ENCODE data around the gene GTF3C4.

GTF3C4 gene, protein sequence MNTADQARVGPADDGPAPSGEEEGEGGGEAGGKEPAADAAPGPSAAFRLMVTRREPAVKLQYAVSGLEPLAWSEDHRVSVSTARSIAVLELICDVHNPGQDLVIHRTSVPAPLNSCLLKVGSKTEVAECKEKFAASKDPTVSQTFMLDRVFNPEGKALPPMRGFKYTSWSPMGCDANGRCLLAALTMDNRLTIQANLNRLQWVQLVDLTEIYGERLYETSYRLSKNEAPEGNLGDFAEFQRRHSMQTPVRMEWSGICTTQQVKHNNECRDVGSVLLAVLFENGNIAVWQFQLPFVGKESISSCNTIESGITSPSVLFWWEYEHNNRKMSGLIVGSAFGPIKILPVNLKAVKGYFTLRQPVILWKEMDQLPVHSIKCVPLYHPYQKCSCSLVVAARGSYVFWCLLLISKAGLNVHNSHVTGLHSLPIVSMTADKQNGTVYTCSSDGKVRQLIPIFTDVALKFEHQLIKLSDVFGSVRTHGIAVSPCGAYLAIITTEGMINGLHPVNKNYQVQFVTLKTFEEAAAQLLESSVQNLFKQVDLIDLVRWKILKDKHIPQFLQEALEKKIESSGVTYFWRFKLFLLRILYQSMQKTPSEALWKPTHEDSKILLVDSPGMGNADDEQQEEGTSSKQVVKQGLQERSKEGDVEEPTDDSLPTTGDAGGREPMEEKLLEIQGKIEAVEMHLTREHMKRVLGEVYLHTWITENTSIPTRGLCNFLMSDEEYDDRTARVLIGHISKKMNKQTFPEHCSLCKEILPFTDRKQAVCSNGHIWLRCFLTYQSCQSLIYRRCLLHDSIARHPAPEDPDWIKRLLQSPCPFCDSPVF

DNA sequence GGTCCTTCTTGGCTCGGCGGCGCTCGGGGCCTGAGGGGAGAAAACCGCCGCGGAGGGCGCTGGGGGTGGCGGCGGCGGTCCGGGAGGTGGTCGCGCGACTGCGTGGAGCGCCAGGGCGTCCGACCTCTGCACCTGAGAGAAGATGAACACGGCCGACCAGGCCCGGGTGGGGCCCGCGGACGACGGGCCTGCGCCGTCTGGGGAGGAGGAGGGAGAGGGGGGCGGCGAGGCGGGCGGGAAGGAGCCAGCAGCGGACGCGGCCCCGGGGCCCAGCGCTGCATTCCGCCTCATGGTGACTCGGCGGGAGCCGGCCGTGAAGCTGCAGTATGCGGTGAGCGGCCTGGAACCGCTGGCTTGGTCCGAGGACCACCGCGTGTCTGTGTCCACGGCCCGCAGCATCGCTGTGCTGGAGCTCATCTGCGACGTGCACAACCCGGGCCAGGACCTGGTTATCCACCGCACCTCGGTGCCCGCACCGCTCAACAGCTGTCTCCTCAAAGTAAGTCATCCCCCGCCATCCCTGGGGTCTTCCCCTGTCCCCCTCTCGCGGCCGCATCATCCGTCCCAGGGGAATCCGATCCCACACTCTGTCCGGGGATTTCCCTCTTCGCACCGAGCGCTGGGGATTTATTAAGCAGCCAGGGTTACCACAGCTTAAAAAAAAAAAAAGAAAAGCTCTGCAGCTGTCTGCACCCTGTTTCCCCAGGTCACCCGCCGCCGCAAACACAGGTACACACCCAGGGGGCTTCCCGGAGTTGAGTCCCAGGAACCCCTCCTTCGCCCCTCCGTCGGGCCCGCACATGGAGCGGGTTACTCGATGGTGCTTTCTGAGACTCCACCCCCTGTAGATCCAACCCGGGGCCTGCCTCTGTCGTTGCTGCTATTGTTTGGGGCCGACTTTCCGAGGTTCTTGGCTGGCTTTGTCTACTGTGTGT is at the start of gene GTF3C4:
Gene GTF3C4, plus strand, starts transcription at position 8 of the 935 bp plus-strand sequence. Its CDS starts 135 bp downstream, at position 143.
- Histone ChIP-seq H3K27me3 (no peaks in the 10 kb centered on the region), H3K27ac (peak within 1 kb of the TSS; percentile 95 to 96), H3K4me3 (peak within 1 kb of the TSS; percentile 94 to 96), H3K4me1 (peaks cover 0 to 54% (median 23%) of the 10 kb centered on the region in 4 donors), H3K36me3 (no peaks in the 10 kb centered on the region), H3K9me3 (no peaks in the 10 kb centered on the region)
- TF ChIP-seq, protein P1, sequence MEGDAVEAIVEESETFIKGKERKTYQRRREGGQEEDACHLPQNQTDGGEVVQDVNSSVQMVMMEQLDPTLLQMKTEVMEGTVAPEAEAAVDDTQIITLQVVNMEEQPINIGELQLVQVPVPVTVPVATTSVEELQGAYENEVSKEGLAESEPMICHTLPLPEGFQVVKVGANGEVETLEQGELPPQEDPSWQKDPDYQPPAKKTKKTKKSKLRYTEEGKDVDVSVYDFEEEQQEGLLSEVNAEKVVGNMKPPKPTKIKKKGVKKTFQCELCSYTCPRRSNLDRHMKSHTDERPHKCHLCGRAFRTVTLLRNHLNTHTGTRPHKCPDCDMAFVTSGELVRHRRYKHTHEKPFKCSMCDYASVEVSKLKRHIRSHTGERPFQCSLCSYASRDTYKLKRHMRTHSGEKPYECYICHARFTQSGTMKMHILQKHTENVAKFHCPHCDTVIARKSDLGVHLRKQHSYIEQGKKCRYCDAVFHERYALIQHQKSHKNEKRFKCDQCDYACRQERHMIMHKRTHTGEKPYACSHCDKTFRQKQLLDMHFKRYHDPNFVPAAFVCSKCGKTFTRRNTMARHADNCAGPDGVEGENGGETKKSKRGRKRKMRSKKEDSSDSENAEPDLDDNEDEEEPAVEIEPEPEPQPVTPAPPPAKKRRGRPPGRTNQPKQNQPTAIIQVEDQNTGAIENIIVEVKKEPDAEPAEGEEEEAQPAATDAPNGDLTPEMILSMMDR (IDR thresholded peaks at IDR 0.05), result no peak
- peak; percentile 28 to 64 for DNase-seq
- intact Hi-C loops (cut with DNase I; ENCODE audit: low total_unique reads), result loop anchor here (10.0 kb wide), 1 partner anchor 204 kb away; the partner anchor contains the start of genes AK8 and SPACA9

DNA sequence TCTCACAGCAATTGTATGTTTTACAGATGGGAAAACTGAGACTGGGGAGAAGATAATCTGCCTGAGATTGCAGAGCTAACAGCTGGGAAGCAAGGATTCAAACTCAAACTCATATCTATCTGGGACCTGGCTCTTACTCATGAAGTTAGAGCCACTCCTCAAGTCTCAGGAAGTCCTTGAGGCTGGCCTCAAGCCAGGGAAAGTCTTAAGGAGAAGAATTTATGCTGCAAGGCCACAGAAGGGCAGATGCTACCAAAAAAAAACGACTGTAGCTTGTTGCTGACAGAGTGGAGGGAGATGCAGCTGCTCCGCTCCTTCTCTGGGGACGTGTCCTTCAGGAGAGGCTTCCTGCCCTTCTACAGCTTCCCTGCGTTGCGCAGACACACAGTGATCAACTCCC is 48.1 kb upstream of the GTF3C4 start:
- Histone ChIP-seq H3K36me3 (peaks cover 60 to 86% (median 60%) of the 10 kb centered on the region in 3 donors), H3K9me3 (no peaks in the 10 kb centered on the region), H3K4me3 (no peak overlapping the region), H3K4me1 (no peaks in the 10 kb centered on the region), H3K27ac (no peak overlapping the region), H3K27me3 (no peaks in the 10 kb centered on the region)
- intact Hi-C loops (cut with DNase I; ENCODE audit: low total_unique reads), result no loop called here
- DNase-seq, result no peak
- TF ChIP-seq, protein P1 (IDR thresholded peaks at IDR 0.05), result no peak

DNA sequence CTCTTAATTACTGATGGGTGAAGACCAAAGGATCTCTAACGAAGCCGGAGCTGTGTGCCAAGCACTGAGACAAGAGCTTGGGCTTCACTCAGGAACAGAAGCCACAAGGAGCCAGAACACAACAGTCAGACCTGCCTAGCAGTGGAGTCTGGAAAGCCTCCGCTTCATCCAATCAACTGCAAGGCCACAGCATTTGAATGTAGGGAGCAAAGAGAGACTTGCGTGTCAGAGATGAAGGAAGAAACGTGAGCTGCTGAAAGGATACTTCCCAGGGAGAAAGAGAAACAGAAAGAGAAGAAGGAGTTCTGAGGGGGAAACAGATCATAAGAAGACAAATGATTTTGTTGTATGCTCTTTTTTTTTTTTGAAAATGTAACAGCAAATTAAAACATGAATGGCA is 44.0 kb upstream of the GTF3C4 start:
- Histone ChIP-seq H3K27ac (no peak overlapping the region), H3K9me3 (no peaks in the 10 kb centered on the region), H3K27me3 (no peaks in the 10 kb centered on the region), H3K4me1 (no peaks in the 10 kb centered on the region), H3K36me3 (peaks cover 71 to 89% (median 74%) of the 10 kb centered on the region in 3 donors), H3K4me3 (no peak overlapping the region)
- intact Hi-C loops (cut with DNase I; ENCODE audit: low total_unique reads), result no loop called here
- DNase-seq, result no peak
- TF ChIP-seq, protein P1 (IDR thresholded peaks at IDR 0.05), result no peak

DNA sequence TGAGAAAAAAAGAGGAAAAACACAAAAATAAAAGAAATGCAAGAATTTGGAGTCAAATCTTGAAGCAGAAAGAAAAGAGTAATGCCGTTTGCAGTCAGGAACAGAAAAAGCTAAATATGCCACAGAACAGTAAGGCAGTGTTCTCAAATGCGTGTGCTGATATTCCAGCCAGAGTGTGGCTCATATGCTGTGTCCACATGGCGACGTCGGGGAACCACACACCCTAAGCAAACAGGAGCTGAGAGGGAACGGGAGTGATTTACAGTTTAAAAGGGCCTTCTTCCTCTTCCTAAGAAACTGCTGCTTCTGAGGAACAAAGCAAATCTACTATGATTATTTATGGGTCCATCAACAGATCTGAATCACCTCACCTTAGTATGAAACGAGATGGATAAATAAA is 43.2 kb upstream of the GTF3C4 start:
- intact Hi-C loops (cut with DNase I; ENCODE audit: low total_unique reads), result no loop called here
- no peaks in the 10 kb centered on the region for H3K27me3 ChIP-seq
- peaks cover 71 to 92% (median 71%) of the 10 kb centered on the region in 3 donors for H3K36me3 ChIP-seq
- H3K4me3 ChIP-seq, result no peak overlapping the region
- H3K27ac ChIP-seq, result no peak overlapping the region
- no peak for DNase-seq
- TF ChIP-seq, protein P1 (IDR thresholded peaks at IDR 0.05), result no peak
- no peaks in the 10 kb centered on the region for H3K9me3 ChIP-seq
- H3K4me1 ChIP-seq, result no peaks in the 10 kb centered on the region

DNA sequence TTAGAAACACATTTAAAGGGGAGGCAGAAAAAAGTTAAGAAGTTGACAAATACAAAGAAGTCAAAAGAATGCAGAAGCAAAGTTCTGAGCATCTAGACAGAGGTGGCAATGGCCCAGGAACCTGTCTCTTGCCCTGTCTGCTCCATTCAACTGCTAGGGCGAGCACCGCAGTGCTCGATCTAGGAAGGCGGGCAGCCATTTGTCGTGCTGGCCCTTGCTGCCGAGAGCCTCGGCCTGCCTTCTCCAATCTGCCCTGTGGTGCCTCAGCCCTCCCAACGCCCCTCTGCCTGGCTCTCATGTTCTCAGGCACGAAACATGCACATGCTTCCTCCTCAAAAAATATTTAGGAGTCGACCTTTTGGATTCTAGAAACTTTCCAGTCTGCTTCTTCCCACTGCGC is 42.7 kb upstream of the GTF3C4 start:
- intact Hi-C loops (cut with DNase I; ENCODE audit: low total_unique reads), result no loop called here
- H3K36me3 ChIP-seq, result peaks cover 66 to 87% (median 68%) of the 10 kb centered on the region in 3 donors
- no peak for DNase-seq

More for the DNA sequence above, 42.7 kb upstream of the GTF3C4 start:
- no peaks in the 10 kb centered on the region for H3K9me3 ChIP-seq
- no peak overlapping the region for H3K4me3 ChIP-seq
- H3K4me1 ChIP-seq, result no peaks in the 10 kb centered on the region
- H3K27ac ChIP-seq, result no peak overlapping the region
- no peaks in the 10 kb centered on the region for H3K27me3 ChIP-seq
- TF ChIP-seq, protein P1 (IDR thresholded peaks at IDR 0.05), result no peak
